ENCODE results near the gene GHRL.

Gene GHRL

GRCh38 chr3:10310578-10310977, 17.8 kb upstream of the GHRL start:
- H3K4me3 Mint-ChIP-seq: no peak overlapping the region
- no peak for TF ChIP-seq CTCF (IDR thresholded peaks at IDR 0.05; ENCODE audit: unreplicated experiment in 3 of 3)
- no peak overlapping the region for H3K27ac Mint-ChIP-seq

GRCh38 chr3:10309736-10310135, 17.0 kb upstream of the GHRL start:
- no peak for TF ChIP-seq CTCF (IDR thresholded peaks at IDR 0.05; ENCODE audit: unreplicated experiment in 3 of 3)
- H3K27me3 Mint-ChIP-seq (ENCODE audit: low read depth): no peaks in the 10 kb centered on the region
- H3K4me3 Mint-ChIP-seq: no peak overlapping the region
- no peaks in the 10 kb centered on the region for H3K9me3 Mint-ChIP-seq
- peak overlapping the region in 1 of 3 experiments; percentile 44 for H3K27ac Mint-ChIP-seq
- H3K36me3 Mint-ChIP-seq (ENCODE audit: low read depth): peaks cover 85% of the 10 kb centered on the region
- no peaks in the 10 kb centered on the region for H3K4me1 Mint-ChIP-seq

More at GRCh38 chr3:10310578-10310977, 17.8 kb upstream of the GHRL start:
- Mint-ChIP-seq H3K27me3 (ENCODE audit: low read depth) (no peaks in the 10 kb centered on the region), H3K4me1 (no peaks in the 10 kb centered on the region), H3K36me3 (ENCODE audit: low read depth) (peaks cover 79% of the 10 kb centered on the region), H3K9me3 (no peaks in the 10 kb centered on the region)

DNA sequence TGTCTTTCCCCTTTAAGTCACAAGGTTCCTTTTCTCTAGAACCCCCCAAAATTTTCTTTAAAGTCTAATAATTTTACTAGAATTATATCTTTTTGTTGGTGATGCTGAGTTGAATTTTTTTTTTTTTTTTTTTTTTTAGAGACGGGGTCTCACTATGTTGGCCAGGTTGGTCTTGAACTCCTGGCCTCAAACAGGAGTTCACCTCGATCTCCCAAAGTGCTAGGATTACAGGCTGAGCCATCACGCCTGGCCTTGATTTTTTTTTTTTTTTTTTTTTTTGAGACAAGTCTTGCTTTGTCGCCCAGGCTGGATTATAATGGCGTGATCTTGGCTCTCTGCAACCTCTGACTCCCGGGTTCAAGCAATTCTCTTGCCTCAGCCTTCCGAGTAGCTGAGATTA, 15.9 kb upstream of the GHRL start:
- H3K27ac Mint-ChIP-seq: no peak overlapping the region
- peaks cover 88% of the 10 kb centered on the region for H3K36me3 Mint-ChIP-seq (ENCODE audit: low read depth)
- H3K4me3 Mint-ChIP-seq: no peak overlapping the region
- no peaks in the 10 kb centered on the region for H3K9me3 Mint-ChIP-seq
- no peak for TF ChIP-seq CTCF (IDR thresholded peaks at IDR 0.05; ENCODE audit: unreplicated experiment in 3 of 3)
- no peaks in the 10 kb centered on the region for H3K4me1 Mint-ChIP-seq
- H3K27me3 Mint-ChIP-seq (ENCODE audit: low read depth): no peaks in the 10 kb centered on the region

GRCh38 chr3:10306156-10306555, 13.4 kb upstream of the GHRL start:
- TF ChIP-seq CTCF (IDR thresholded peaks at IDR 0.05; ENCODE audit: unreplicated experiment in 3 of 3): no peak
- no peak overlapping the region for H3K27ac Mint-ChIP-seq
- H3K9me3 Mint-ChIP-seq: no peaks in the 10 kb centered on the region
- H3K4me3 Mint-ChIP-seq: no peak overlapping the region
- no peaks in the 10 kb centered on the region for H3K27me3 Mint-ChIP-seq (ENCODE audit: low read depth)
- no peaks in the 10 kb centered on the region for H3K4me1 Mint-ChIP-seq
- peaks cover 87% of the 10 kb centered on the region for H3K36me3 Mint-ChIP-seq (ENCODE audit: low read depth)

- no peaks in the 10 kb centered on the region for H3K27me3 Mint-ChIP-seq (ENCODE audit: low read depth)
- no peak for TF ChIP-seq CTCF (IDR thresholded peaks at IDR 0.05; ENCODE audit: unreplicated experiment in 3 of 3)
- no peak overlapping the region for H3K27ac Mint-ChIP-seq
- no peak overlapping the region for H3K4me3 Mint-ChIP-seq
- H3K4me1 Mint-ChIP-seq: no peaks in the 10 kb centered on the region
- H3K36me3 Mint-ChIP-seq (ENCODE audit: low read depth): peaks cover 87% of the 10 kb centered on the region
- no peaks in the 10 kb centered on the region for H3K9me3 Mint-ChIP-seq
Observed at GRCh38 chr3:10305331-10305902, 12.7 kb upstream of the GHRL start.

DNA sequence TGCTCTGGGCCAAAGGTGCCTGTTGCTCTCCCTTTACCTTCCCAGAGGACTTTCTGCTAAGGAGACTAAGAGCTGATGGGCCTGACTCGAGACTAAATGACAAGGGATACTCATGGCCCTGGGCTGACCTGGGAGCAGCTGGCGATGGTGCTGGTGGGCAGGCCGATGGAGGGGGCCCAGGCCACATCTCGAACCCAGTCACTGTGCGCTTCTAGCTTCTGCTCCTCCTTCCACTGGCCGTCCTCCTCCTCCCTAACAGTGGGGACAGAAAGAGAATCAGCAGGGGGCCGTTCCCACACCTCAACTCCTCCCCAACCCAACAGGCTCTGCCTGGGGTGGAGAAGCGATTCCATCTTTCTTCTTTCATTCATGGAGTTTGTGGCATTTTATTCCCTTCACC, 12.2 kb upstream of the GHRL start:
- Mint-ChIP-seq H3K9me3 (no peaks in the 10 kb centered on the region), H3K4me1 (no peaks in the 10 kb centered on the region), H3K36me3 (ENCODE audit: low read depth) (peaks cover 83% of the 10 kb centered on the region), H3K27me3 (ENCODE audit: low read depth) (no peaks in the 10 kb centered on the region), H3K27ac (no peak overlapping the region), H3K4me3 (no peak overlapping the region)
- no peak for TF ChIP-seq CTCF (IDR thresholded peaks at IDR 0.05; ENCODE audit: unreplicated experiment in 3 of 3)

All from nephron (organoid).